ENCODE data around the gene CDKN2C. TPM values are rescaled to one million over a fixed set of nuclear protein-coding genes. Genes with fewer than 3 reads are reported as not detected.
"Not testable (repeated sequence)": the region's sequence is repeated elsewhere in the genome, so short reads cannot be mapped to it uniquely, and the experiment has no call there.

CDKN2C gene
- total RNA-seq, 1 experiment from 2014 or later: not detected

DNA sequence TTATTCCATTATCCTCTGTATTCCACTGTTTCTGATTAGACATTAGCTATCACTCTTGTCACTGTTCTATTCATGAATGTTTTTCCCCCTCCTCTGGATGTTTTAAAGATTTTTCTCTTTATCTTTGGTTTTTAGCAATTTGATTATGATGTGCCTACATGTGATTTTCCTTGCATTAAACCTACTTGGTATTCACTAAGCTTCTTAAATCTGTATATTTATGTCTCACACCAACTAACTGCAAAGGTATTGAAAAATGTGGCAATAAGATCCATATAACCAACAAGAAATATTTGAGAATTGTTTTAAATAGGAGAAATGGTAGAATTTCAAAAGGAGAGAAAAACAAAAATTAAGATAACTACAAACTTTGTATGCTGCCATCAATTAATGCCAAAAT lies 35.2 kb upstream of the CDKN2C start:
- Mint-ChIP-seq H3K36me3 (no peaks in the 10 kb centered on the region), H3K9me3 (no peaks in the 10 kb centered on the region), H3K4me3 (no peak overlapping the region), H3K27me3 (ENCODE audit: low read depth) (no peaks in the 10 kb centered on the region), H3K27ac (no peak overlapping the region), H3K4me1 (peaks cover 16% of the 10 kb centered on the region)
- CTCF ChIA-PET: no interaction called here
- TF ChIP-seq NR3C1 (CRISPR knock-in tag; conservative IDR thresholded peaks at IDR 0.05; ENCODE audit: low read depth): no peak
- TF ChIP-seq, protein P1, sequence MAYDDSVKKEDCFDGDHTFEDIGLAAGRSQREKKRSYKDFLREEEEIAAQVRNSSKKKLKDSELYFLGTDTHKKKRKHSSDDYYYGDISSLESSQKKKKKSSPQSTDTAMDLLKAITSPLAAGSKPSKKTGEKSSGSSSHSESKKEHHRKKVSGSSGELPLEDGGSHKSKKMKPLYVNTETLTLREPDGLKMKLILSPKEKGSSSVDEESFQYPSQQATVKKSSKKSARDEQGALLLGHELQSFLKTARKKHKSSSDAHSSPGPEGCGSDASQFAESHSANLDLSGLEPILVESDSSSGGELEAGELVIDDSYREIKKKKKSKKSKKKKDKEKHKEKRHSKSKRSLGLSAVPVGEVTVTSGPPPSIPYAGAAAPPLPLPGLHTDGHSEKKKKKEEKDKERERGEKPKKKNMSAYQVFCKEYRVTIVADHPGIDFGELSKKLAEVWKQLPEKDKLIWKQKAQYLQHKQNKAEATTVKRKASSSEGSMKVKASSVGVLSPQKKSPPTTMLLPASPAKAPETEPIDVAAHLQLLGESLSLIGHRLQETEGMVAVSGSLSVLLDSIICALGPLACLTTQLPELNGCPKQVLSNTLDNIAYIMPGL (CRISPR knock-in tag; IDR thresholded peaks at IDR 0.05): no peak
- no peak for TF ChIP-seq ETV6 (CRISPR knock-in tag; IDR thresholded peaks at IDR 0.05)
- no peak for TF ChIP-seq NFATC4 (CRISPR knock-in tag; IDR thresholded peaks at IDR 0.05)
- TF ChIP-seq GABPB1 (CRISPR knock-in tag; IDR thresholded peaks at IDR 0.05): no peak
- TF ChIP-seq, protein P2, sequence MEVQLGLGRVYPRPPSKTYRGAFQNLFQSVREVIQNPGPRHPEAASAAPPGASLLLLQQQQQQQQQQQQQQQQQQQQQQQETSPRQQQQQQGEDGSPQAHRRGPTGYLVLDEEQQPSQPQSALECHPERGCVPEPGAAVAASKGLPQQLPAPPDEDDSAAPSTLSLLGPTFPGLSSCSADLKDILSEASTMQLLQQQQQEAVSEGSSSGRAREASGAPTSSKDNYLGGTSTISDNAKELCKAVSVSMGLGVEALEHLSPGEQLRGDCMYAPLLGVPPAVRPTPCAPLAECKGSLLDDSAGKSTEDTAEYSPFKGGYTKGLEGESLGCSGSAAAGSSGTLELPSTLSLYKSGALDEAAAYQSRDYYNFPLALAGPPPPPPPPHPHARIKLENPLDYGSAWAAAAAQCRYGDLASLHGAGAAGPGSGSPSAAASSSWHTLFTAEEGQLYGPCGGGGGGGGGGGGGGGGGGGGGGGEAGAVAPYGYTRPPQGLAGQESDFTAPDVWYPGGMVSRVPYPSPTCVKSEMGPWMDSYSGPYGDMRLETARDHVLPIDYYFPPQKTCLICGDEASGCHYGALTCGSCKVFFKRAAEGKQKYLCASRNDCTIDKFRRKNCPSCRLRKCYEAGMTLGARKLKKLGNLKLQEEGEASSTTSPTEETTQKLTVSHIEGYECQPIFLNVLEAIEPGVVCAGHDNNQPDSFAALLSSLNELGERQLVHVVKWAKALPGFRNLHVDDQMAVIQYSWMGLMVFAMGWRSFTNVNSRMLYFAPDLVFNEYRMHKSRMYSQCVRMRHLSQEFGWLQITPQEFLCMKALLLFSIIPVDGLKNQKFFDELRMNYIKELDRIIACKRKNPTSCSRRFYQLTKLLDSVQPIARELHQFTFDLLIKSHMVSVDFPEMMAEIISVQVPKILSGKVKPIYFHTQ (CRISPR knock-in tag; IDR thresholded peaks at IDR 0.05): no peak
- TF ChIP-seq, protein P3, sequence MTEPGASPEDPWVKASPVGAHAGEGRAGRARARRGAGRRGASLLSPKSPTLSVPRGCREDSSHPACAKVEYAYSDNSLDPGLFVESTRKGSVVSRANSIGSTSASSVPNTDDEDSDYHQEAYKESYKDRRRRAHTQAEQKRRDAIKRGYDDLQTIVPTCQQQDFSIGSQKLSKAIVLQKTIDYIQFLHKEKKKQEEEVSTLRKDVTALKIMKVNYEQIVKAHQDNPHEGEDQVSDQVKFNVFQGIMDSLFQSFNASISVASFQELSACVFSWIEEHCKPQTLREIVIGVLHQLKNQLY (CRISPR knock-in tag; IDR thresholded peaks at IDR 0.05): no peak
- TF ChIP-seq TCF7 (CRISPR knock-in tag; IDR thresholded peaks at IDR 0.05; ENCODE audit: low read depth): no peak
- no peak for TF ChIP-seq ESRRA (CRISPR knock-in tag; IDR thresholded peaks at IDR 0.05; ENCODE audit: borderline replicate concordance)
- no peak for TF ChIP-seq ATF1 (CRISPR knock-in tag; IDR thresholded peaks at IDR 0.05)
- TF ChIP-seq RELA (CRISPR knock-in tag; IDR thresholded peaks at IDR 0.05; ENCODE audit: borderline replicate concordance): no peak
- no peak for TF ChIP-seq ZNF138 (CRISPR knock-in tag; conservative IDR thresholded peaks at IDR 0.05)
- no peak for ATAC-seq
- POLR2A ChIA-PET: interaction anchor here (0.5 kb wide), 1 partner anchor 126 kb away, joined by 3 read pairs; no protein-coding TSS in a partner anchor
- DNase-seq (ENCODE audit: low spot score): no peak

DNA sequence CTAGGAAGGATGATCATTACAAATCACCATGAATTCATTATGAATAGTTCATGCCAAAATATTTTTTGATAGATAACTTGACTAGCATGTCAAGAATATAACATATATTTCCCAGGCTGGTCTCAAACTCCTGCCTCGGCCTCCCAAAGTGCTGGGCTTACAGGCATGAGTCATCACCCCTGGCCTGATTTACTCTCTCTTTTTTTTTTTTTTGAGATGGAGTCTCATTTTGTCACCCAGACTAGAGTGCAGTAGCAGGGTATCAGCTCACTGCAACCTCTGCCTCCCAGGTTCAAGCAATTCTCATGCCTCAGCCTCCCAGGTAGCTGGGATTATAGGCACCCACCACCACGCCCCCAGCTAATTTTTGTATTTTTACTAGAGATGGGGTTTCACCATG lies 34.8 kb upstream of the CDKN2C start:
- H3K27ac Mint-ChIP-seq; H3K4me3 Mint-ChIP-seq; ATAC-seq; H3K36me3 Mint-ChIP-seq; H3K9me3 Mint-ChIP-seq; DNase-seq (ENCODE audit: low spot score); H3K27me3 Mint-ChIP-seq (ENCODE audit: low read depth): not testable (repeated sequence)
- ChIA-PET CTCF (interaction anchor here (0.8 to 1.9 kb wide), 2 partner anchors 62 to 161 kb away, joined by 3 to 6 read pairs; no protein-coding TSS in a partner anchor), POLR2A (interaction anchor here (0.5 kb wide), 1 partner anchor 127 kb away, joined by 3 read pairs; no protein-coding TSS in a partner anchor)
- peaks cover 16% of the 10 kb centered on the region for H3K4me1 Mint-ChIP-seq

DNA sequence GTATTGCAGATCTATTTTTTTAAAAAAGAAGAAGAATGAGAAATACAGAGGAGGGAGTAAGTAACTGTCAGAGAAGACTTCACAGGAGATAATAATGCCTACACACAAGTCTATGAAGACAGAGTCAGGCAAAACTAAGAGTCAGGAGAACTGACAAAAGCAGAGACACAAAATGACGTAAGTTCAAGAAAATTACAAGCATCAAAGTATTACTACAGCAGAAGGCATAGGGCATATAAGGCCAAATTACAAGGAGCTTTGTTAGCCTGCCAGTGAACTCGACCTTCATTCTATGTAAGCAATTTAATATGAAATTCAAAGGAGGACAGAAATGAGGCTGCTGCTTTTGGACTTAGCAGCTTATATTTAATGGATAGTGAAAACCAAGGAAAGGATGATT lies 33.7 kb upstream of the CDKN2C start:
- ATAC-seq (no peak), DNase-seq (ENCODE audit: low spot score) (no peak)
- TF ChIP-seq ZNF396 (CRISPR knock-in tag; IDR thresholded peaks at IDR 0.05; ENCODE audit: borderline replicate concordance) (no peak), JUN (CRISPR knock-in tag; IDR thresholded peaks at IDR 0.05) (no peak), TP53 (CRISPR knock-in tag; IDR thresholded peaks at IDR 0.05) (no peak), FOXJ3 (CRISPR knock-in tag; IDR thresholded peaks at IDR 0.05; ENCODE audit: borderline replicate concordance) (no peak), JAZF1 (CRISPR knock-in tag; IDR thresholded peaks at IDR 0.05) (no peak)
- TF ChIP-seq, protein P4, sequence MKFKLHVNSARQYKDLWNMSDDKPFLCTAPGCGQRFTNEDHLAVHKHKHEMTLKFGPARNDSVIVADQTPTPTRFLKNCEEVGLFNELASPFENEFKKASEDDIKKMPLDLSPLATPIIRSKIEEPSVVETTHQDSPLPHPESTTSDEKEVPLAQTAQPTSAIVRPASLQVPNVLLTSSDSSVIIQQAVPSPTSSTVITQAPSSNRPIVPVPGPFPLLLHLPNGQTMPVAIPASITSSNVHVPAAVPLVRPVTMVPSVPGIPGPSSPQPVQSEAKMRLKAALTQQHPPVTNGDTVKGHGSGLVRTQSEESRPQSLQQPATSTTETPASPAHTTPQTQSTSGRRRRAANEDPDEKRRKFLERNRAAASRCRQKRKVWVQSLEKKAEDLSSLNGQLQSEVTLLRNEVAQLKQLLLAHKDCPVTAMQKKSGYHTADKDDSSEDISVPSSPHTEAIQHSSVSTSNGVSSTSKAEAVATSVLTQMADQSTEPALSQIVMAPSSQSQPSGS (CRISPR knock-in tag; IDR thresholded peaks at IDR 0.05; ENCODE audit: borderline replicate concordance, low read depth): no peak
- TF ChIP-seq, protein P3 (CRISPR knock-in tag; IDR thresholded peaks at IDR 0.05): no peak
- TF ChIP-seq, protein P5, sequence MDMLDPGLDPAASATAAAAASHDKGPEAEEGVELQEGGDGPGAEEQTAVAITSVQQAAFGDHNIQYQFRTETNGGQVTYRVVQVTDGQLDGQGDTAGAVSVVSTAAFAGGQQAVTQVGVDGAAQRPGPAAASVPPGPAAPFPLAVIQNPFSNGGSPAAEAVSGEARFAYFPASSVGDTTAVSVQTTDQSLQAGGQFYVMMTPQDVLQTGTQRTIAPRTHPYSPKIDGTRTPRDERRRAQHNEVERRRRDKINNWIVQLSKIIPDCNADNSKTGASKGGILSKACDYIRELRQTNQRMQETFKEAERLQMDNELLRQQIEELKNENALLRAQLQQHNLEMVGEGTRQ (CRISPR knock-in tag; IDR thresholded peaks at IDR 0.05): no peak
- TF ChIP-seq, protein P6, sequence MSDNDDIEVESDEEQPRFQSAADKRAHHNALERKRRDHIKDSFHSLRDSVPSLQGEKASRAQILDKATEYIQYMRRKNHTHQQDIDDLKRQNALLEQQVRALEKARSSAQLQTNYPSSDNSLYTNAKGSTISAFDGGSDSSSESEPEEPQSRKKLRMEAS (CRISPR knock-in tag; IDR thresholded peaks at IDR 0.05): no peak
- H3K4me1 Mint-ChIP-seq: peaks cover 16% of the 10 kb centered on the region
- H3K27ac Mint-ChIP-seq: no peak overlapping the region
- ChIA-PET POLR2A (no interaction called here), CTCF (interaction anchor here (0.6 to 1.9 kb wide), 2 partner anchors 22 to 162 kb away, joined by 3 to 6 read pairs; no protein-coding TSS in a partner anchor)
- H3K4me3 Mint-ChIP-seq: no peak overlapping the region
- no peaks in the 10 kb centered on the region for H3K36me3 Mint-ChIP-seq
- no peaks in the 10 kb centered on the region for H3K27me3 Mint-ChIP-seq (ENCODE audit: low read depth)
- no peaks in the 10 kb centered on the region for H3K9me3 Mint-ChIP-seq
